Neutrophil (primary cell): Measurements from ENCODE around the gene ZNF599.

ENCODE experiments used
- H3K27ac ChIP-seq: fragments of 200-600 bp; sonication (generic); 2 replicates; pipeline ENCODE4 v1.5.1; 2016; ENCODE audit warnings: mild to moderate bottlenecking, moderate library complexity
- H3K27me3 ChIP-seq: fragments of 200-600 bp; sonication (generic); 2 replicates; pipeline ENCODE4 v1.6.0; 2016; ENCODE audit warnings: mild to moderate bottlenecking
- H3K36me3 ChIP-seq: fragments of 200-600 bp; sonication (generic); 2 replicates; pipeline ENCODE4 v1.5.1; 2017
- H3K4me1 ChIP-seq, 2 experiments: fragments of 200-600 bp in 1 of 2; sonication (generic) in 1 of 2; 1 replicate in 1 of 2; 2 replicates in 1 of 2; pipeline versions ENCODE4 v1.5.1 to v1.6.1; 2013 to 2016; ENCODE audit warnings: low read depth in 1 of 2, low read length in 1 of 2, mild to moderate bottlenecking in 1 of 2, moderate library complexity in 1 of 2; ENCODE audit not compliant: control insufficient read depth in 1 of 2, insufficient read depth in 1 of 2
- H3K4me3 ChIP-seq, 2 experiments: fragments of 200-600 bp in 1 of 2; sonication (generic) in 1 of 2; 1 replicate in 1 of 2; 2 replicates in 1 of 2; pipeline ENCODE4 v1.5.1; 2013 to 2016; ENCODE audit warnings: low read depth in 1 of 2, low read length in 1 of 2, mild to moderate bottlenecking in 1 of 2, moderate library complexity in 1 of 2
- H3K9me3 ChIP-seq: fragments of 200-600 bp; sonication (generic); 2 replicates; pipeline ENCODE4 v1.5.1; 2016
- TF ChIP-seq, protein P1 (sequence below): fragments of 200-600 bp; sonication (generic); IDR thresholded peaks from 2 replicates; pipeline ENCODE4 v1.5.1; 2016; ENCODE audit warnings: antibody characterized with exemption

ZNF599 gene

GRCh38 chr19:34772697-34773554, at the start of gene ZNF599:
Gene ZNF599, minus strand, starts transcription at chr19:34773215. Its CDS starts 374 bp downstream, at chr19:34772841.
- H3K4me3 ChIP-seq: peak within 1 kb of the TSS; percentile 63 to 84
- H3K36me3 ChIP-seq: no peaks in the 10 kb centered on the region
- H3K27ac ChIP-seq: peak within 1 kb of the TSS; percentile 26
- peaks cover 7 to 8% of the 10 kb centered on the region in 2 experiments for H3K4me1 ChIP-seq
- peaks cover 11% of the 10 kb centered on the region for H3K27me3 ChIP-seq
- TF ChIP-seq, protein P1, sequence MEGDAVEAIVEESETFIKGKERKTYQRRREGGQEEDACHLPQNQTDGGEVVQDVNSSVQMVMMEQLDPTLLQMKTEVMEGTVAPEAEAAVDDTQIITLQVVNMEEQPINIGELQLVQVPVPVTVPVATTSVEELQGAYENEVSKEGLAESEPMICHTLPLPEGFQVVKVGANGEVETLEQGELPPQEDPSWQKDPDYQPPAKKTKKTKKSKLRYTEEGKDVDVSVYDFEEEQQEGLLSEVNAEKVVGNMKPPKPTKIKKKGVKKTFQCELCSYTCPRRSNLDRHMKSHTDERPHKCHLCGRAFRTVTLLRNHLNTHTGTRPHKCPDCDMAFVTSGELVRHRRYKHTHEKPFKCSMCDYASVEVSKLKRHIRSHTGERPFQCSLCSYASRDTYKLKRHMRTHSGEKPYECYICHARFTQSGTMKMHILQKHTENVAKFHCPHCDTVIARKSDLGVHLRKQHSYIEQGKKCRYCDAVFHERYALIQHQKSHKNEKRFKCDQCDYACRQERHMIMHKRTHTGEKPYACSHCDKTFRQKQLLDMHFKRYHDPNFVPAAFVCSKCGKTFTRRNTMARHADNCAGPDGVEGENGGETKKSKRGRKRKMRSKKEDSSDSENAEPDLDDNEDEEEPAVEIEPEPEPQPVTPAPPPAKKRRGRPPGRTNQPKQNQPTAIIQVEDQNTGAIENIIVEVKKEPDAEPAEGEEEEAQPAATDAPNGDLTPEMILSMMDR: no peak
- H3K9me3 ChIP-seq: peaks cover 7% of the 10 kb centered on the region

GRCh38 chr19:34818270-34818669, 45.3 kb upstream of the ZNF599 start:
- TF ChIP-seq, protein P1: no peak
- Histone ChIP-seq H3K9me3 (no peaks in the 10 kb centered on the region), H3K4me3 (no peak overlapping the region), H3K27me3 (no peaks in the 10 kb centered on the region), H3K36me3 (no peaks in the 10 kb centered on the region), H3K4me1 (no peaks in the 10 kb centered on the region), H3K27ac (no peak overlapping the region)

DNA sequence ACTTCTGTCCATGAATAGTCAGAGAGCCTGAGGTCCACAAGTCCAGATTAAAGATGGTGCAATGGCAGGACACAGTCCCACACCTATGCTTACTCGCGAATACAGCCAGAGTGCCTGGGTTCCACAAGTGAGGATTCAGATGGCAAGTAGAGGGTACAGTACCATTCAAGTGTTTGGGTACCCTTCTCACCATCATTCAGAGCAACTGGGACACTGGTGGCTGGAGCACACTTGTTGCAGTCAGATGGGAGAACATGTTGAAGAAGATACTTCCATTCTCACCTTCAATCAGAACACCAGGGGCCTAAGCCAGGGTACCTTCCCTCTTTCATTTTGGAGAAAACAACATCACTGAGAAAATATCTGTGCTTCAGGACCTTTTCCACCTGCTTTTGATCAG, 43.7 kb upstream of the ZNF599 start:
- TF ChIP-seq, protein P1: no peak
- Histone ChIP-seq H3K36me3 (no peaks in the 10 kb centered on the region), H3K27me3 (no peaks in the 10 kb centered on the region), H3K4me3 (no peak overlapping the region), H3K4me1 (no peaks in the 10 kb centered on the region), H3K9me3 (no peaks in the 10 kb centered on the region), H3K27ac (no peak overlapping the region)

DNA sequence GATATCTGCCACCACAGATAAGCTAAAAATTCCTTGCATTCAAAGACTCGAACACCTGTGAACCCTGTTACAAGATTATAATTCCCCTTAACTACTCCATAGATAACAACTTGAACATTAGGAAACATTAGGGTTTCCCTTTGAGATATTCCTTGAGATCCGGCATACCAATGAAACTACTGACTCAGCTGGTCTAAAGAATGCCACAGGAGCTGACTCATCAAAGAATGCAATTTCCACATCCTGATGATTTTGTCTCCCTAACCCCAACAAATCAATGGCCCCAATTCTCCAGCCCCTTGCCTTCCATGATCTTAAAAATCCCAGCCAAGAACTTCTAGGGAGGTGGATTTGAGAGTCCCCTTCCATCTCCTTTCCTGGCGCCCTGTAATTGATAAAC, 35.6 kb upstream of the ZNF599 start:
- Histone ChIP-seq H3K4me3 (no peak overlapping the region), H3K4me1 (no peaks in the 10 kb centered on the region), H3K9me3 (peaks cover 4% of the 10 kb centered on the region), H3K27me3 (no peaks in the 10 kb centered on the region), H3K27ac (no peak overlapping the region), H3K36me3 (no peaks in the 10 kb centered on the region)
- TF ChIP-seq, protein P1: no peak

DNA sequence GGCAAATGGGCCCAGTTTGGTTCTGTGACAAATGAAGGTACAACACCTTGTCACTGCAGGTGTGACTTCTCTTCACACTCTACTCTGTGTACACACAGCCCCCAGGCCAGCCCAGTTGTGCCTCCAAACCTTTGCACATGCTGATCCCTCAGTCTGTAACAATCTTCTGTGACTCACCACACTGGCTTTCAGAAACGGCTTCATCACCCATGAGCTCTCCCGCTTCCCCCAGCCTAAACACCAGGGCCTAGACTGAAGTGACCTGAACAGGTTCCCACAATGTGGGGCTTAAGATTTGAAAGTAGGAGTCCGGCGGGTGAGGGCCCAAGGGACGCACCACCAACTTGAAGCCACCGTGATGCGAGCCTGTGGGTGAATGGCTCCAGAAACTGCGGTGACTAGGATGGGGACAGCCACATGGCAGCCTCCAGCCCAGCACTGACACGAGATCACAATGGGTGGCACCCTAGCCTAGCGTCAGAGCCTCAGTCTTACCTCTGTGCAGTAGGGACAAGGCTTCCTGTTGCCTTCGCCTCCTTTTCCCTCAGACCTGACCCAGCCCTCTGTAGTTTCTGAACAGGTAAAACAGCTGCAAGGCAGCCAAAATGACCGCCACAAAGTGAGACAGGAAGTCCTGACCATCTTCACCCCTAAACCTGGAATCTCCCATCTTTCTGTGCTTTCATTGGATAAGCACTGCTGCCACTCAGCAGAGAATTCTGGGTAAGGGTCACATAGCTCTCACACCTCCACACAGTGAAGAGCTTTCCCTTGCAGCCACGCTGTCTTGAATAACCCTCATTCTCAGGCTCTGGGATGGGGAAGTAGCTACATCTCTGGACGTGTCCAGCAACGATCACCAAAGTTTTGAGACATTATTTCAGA, 34.2 kb upstream of the ZNF599 start:
- Histone ChIP-seq H3K36me3 (no peaks in the 10 kb centered on the region), H3K4me3 (no peak overlapping the region), H3K27ac (no peak overlapping the region), H3K9me3 (peaks cover 4% of the 10 kb centered on the region), H3K27me3 (no peaks in the 10 kb centered on the region), H3K4me1 (no peaks in the 10 kb centered on the region)
- TF ChIP-seq, protein P1: no peak
